Activated CD8-positive, alpha-beta memory T cell treated with anti-CD3 and anti-CD28 coated beads for 4 hours (primary cell): ENCODE results near the gene ADH4.
"Not testable (repeated sequence)": the region's sequence is repeated elsewhere in the genome, so short reads cannot be mapped to it uniquely, and the experiment has no call there.

Source experiments
- DNase-seq, 2 donors: peaks; one replicate each; pipeline ENCODE4 v3.0.0-alpha.2; 2020; ENCODE audit warnings: low read depth in 2 of 2

ADH4 gene

DNA sequence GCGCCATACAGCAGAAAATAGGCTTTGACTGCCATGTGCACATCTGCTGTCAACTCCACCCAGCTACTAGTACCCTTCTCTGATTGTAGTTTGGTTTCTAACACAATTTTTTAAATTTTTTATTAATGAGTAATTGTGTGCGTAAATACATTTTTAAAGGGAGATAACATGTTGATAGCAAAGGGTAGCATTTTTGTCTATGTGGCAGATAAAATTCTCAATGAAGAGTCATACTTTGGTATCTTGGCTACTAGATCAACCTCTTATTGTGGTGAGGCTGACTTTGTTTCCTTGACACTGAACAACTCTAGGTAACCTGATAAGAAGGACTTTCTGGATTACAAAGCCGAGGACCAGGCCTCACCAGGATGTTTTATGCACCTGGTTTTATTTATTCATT is 9.5 kb downstream of the ADH4 start:
- no peak for DNase-seq

DNA sequence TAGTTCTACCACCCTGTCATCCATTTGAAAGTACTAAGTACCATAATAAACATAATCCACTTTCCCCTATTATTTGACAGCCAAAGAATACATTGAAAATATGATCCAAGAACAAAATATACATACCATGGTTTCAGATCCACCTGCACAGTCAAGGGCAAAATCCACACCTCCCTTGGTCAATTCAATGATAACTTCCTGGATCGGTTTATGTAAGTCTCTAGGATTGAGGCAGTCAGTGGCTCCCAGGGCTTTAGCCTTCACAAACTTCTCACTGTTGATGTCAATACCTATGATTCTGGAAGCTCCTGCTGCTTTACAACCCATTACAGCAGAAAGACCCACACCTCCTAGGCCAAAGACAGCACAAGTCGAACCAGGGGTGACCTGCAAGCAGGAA is 12.7 kb downstream of the ADH4 start:
- no peak for DNase-seq

DNA sequence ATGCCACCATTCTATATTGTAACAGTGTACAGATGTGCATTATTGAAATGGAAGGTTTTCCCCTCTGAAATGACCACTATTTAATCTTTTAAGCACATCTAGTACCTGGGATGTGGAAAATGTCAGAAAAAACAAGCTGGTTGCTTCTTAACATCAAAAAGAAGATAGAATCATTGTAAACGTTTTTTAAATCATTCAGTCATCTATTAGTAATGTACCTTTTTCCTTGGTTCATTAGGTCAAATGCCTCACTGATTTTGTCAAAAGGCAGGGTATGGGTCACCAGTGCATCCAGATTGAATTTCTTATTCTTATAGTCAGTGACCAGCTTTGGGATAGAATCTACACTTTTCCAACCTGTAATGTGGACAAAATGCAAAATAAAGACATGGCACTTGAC is 17.7 kb downstream of the ADH4 start:
- DNase-seq = no peak

DNA sequence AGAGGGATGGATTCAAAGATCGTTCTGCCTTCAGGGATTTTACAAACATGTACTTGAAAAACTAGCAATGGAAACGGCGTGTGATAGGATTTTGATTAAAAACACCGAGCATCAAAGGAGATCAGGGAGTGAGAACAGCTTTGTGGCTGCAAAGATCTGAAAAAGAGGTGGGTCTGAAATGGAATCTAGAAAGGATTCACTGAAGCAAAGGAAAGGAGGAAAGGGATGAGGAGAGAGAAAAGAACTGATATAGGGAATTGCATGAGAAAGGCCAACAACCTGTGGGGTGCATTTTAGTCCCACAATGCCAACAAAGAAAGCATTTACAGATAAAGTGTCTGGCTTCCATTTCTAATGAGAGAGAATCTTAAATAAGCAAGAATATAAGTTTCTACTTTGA is 23.1 kb downstream of the ADH4 start:
- DNase-seq = no peak

DNA sequence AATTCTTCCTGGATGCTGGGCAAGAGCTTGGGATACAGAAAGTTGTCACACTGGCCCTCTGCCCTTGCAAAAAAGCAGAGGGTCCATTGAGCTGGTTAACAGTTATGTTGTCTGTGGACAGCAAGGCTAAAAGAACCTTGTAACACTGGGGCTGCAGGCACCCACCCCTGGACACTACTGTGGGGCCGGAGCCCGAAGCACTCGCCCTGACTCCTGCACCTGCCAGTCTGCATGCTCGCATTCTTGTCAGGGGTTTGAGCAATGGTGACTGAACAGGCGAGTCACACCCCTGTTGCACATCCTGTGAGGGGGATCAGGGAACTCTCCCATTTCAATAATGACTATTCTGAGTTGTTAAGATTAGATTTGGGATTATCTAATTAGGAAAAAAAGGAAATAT is 23.6 kb downstream of the ADH4 start:
- no peak for DNase-seq

DNA sequence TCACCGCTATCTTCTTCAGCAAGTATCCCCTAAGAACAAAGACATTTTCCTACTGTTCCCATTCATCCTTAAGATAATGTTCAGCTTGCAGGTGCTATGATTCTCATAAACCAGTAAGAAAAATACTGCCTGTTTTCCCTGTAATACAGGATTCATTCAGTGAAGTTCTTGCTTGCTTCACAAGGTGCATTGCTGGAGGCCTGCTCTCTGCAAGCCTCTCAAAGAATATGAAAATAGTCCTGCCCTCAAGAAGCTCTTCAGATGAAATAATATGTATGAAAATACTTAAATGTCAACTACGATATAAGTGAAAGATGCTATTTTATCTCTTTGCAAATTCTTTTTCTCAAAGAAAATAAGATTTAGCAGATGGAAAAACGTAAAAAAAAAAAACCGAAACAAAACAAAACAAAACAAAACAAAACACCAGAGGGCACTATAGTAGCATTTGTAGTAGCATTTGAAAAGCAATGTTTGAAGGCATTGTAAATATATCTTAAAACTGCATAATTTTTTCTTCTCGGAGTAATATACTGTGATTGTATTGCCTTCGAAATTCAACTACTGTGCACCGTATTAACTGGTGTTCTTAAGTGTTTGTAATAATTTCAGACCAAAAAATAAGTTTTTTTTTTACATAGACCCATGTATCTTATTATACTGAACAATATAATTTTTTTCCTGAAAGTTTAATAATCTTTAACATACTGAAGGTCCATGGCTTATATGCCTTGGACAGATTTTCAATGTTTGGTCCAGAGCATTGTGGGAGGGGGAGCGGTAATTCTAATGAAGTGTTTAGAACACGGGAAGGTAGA is 26.0 kb downstream of the ADH4 start:
- no peak for DNase-seq

DNA sequence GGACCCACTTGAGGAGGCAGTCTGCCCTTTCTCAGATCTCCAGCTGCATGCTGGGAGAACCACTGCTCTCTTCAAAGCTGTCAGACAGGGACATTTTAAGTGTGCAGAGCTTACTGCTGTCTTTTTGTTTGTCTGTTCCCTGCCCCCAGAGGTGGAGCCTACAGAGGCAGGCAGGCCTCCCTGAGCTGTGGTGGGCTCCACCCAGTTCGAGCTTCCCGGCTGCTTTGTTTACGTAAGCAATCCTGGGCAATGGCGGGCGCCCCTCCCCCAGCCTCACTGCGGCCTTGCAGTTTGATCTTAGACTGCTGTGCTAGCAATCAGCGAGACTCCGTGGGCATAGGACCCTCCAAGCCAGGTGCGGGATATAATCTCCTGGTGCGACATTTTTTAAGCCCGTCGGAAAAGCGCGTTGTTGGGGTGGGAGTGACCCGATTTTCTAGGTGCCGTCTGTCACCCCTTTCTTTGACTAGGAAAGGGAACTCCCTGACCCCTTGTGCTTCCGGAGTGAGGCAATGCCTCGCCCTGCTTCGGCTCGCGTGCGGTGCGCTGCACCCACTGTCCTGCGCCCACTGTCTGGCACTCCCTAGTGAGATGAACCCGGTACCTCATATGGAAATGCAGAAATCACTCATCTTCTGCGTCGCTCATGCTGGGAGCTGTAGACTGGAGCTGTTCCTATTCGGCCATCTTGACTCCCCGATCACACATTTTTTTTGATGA is 26.8 kb downstream of the ADH4 start:
- DNase-seq = not testable (repeated sequence)

DNA sequence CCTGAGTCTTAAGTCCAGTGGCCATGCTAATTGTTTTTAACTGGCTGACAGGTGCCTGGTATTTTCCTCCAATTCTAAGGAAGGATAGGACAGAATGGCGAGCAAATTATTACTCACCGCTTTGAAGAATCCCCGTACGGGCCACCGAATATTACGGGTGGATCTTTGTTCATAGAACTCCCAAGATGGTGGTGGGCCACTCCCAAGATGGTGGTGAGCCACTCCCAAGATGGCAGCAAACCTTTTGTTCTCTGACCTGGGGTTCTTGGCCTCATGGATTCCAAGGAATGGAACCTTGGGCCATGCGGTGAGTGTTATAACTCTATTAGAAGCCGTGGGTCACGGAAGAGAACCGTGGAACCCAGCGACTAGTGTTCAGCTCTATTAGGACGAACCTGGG is 34.8 kb downstream of the ADH4 start:
- DNase-seq = not testable (repeated sequence)

DNA sequence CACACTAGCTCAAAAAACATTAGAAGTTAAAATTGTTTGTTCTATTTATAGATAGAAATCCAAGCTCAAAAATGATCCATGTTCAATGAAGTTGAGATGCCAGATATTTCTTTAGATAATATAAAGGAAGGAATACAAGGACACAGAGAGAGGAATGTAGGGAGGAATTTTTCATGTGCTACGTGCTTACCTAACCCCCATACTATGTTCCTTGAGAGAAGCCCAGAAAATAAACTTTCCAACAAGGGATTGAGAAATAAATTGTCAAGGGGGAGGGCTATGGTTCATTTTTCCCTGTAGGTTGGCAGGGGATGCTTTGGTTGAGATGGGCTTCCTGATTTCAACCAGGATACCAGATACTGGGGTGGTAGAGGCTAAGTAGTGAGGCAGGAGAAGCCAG is 39.9 kb downstream of the ADH4 start:
- no peak for DNase-seq

DNA sequence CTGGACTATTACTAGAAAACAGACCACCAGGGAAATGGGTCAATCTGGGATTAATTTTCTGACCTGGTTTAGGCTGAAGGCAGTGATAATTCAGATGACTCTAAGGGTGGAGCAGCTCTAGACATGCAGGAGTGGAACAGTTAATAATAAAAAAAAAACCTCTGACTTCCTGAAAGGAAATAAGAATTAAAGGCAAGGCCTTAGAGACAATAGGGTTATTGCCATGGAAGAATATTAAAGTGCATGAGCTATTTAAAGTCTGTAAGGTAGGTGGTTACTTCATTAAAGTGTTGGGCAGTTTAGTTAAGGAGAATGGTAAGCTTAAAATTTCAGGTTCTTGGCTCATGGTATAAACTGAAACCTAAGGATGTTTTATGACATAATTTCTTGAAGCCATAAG is 40.9 kb downstream of the ADH4 start:
- no peak for DNase-seq

DNA sequence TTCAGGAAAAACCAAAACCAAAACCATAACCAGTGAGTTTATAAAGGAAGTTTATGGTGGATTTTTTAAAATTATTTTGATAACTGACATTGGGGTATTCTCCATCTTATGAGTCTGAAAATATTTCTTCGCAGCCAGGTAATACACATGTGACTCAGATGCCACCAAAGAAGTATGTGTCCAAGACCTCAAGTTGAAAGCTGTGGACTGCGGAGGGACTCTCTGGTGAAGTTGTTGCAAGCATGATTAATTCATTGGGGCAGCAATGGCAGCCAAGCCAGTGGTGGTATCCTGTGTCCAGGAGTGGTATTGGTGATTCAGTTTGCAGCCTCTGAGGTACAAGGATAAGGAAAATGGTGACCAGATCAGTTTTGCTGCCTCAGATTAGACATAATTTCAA is 41.5 kb downstream of the ADH4 start:
- no peak for DNase-seq

DNA sequence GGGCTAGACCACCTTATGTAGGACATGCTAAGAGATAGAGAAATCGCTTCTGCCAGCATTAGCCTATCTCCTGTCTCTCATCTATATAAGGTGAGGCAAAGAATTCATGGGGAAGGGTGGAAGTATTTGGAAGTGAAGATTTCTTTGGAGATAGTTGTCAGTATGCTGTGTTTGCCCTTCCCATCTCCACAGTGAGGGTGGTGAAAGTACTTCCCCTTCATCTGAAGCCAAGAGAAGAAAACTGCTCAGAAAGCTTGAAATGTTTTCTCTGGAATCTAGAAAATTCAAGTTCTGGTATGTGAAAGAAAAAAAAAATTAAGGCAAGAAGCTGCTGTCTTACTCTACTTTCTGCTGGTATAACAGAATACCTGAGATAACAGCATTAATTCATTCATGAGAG is 43.2 kb downstream of the ADH4 start:
- no peak for DNase-seq

DNA sequence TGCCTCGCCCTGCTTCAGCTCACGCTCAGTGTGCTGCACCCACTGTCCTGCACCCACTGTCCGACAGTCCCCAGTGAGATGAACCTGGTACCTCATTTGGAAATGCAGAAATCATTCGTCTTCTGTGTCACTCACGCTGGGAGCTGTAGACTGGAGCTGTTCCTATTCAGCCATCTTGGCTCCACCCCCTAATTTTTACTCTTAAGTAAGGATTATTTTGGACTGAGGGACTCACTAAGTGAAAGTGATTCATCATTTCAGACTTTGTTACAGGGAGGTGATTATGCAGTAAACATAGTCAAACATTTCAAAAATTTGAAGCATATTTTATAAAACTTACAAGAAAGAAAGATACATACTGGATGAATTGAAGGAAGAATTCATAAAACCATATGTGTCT is 44.3 kb downstream of the ADH4 start:
- DNase-seq = not testable (repeated sequence)

DNA sequence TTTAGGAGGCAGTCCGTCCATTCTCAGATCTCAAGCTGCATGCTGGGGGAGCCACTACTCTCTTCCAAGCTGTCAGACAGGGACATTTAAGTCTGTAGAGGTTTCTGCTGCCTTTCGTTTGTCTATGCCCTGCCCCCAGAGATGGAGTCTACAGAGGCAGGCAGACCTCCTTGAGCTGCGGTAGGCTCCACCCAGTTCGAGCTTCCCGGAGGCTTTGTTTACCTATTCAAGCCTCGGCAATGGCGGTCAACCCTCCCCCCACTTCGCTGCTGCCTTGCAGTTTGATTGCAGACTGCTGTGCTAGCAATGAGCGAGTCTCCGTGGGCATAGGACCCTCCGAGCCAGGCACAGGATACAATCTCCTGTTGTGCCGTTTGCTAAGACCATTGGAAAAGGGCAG is 44.8 kb downstream of the ADH4 start:
- DNase-seq = no peak

DNA sequence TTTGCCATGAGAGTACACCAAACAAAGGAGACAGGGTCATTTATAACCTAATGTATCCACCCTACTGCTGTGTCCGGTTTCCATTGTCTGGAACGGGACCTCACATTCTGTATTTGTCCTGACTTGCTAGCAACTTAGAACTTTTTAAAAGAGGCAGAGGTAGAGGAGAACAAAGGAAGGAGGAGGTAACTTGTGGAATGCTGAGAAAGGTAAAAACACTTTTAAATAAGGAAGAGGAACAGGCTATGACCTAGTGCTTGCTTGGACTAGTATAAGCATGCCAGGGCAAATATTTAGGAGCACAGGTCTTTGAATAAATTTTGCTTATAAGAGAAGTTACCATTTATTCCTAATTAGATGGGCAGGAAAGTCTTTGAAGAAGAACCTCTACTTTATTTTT is 52.3 kb downstream of the ADH4 start:
- DNase-seq = not testable (repeated sequence)

DNA sequence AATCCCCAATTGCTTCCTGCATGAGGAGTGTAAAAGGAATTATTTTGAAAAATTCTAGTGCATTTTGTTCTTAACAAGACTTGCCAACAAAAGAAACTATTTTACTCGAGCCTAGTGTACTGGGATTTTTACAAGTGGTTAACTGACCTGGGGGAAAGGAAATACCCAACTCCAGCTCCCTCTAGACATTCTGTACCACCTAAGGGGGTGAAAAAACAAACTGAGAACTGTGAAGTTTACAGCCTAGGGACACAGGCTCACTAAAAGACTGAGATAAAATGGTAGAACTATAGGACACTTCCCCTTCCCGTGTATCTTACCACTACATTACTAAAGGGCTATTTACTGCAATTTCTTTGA is 52.9 kb downstream of the ADH4 start:
- no peak for DNase-seq

DNA sequence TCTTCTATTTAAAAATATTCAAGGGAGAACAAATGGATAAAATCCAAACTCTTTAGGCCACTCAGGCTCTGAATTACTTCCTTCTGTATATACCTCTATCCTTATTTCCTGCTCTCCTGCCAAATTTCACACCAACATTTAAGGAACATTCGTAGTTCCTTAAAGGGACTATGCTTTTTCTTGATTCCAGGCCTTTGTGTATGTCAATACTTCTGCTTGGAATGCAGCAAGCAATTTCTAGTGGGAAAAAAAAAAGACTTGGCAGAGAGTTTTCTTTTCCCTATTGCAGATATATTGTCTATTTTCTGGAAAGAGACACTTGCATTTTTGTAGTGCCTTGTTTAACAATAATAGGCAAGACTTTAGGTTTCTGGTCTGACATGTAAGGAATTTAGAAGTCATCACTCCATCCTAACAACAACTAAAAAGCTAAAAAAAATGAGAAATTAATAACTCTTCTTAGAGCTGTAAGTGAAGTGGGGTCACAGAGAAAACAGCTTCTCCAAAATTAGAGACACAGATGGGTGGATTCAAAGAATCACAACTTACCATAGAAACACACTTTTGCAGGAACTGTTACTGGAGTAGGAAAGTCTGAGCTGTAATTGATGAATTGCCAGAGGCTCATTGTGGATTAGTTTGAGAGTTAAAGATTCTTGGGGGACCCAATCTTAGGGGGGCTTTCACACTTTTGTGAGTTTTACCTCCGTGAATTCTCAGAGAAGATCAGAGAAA is 53.4 kb downstream of the ADH4 start:
- no peak for DNase-seq

DNA sequence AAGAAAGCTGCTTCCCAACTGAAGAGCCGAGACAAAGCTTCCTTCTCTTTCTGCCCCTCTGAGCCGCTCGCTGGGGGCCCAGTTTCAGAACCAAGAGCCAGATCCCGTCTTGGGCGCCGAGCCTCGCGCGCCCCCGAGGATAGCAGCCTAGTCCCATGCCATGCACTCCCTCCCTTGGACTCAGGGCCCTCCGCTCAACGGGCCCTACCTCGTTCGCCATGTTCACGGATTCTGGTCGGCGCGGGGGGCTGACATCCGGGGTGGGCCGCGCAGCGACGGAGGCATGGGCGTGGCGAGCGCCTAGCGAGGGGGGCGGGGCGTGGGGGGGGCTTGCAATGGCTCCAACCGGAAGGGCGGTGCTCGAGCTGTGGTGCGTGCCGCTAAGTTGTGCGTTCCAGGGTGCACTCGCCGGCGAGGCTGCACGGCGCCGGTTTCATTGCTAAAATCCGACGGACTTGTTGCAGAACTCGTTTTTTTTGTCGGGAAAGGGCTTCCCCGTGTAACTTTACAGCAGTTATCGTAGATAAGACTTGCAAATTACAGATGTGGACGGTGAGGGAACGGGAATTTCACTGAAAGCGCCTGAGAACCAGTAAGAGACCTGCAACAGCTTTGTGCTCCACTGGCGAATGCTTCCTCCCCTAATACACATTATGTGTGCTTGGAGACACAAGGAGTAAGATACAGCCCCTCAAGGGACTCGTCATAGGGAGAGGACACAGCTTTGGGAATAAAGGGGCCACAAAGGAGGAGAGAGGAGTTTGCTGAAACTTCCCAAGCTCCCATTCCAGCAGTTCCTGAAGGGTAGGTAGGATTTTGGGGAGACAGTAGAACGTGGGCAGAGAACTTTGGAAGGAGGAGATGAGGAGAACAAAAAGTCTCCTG is 55.4 kb downstream of the ADH4 start, which contains the start of gene ADH5:
TSS of gene ADH5 (minus strand) at position 308 of the 885 bp plus-strand sequence. CDS start at position 220, 88 bp downstream.
- peak; percentile 80 for DNase-seq

DNA sequence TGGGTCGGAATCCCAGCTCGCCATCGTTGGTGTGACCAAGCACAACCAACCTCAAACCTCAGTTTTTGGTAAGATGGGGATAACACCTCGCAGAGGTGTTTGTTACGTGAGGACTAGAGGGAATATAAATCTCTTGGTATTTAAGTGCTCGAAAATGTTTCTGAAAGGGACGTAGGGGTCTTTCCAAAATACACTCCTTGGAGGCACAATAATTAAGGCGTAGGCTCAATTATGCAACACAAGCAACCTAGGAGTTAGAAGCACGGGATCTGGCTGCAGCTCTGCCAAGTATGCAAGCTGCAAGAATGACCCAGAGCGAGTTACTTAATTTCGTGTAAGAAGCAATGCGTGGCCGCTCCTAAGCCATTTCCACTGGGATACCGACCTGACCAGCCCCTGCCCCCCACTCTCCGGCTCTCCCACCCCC is 56.1 kb downstream of the ADH4 start:
- no peak for DNase-seq

DNA sequence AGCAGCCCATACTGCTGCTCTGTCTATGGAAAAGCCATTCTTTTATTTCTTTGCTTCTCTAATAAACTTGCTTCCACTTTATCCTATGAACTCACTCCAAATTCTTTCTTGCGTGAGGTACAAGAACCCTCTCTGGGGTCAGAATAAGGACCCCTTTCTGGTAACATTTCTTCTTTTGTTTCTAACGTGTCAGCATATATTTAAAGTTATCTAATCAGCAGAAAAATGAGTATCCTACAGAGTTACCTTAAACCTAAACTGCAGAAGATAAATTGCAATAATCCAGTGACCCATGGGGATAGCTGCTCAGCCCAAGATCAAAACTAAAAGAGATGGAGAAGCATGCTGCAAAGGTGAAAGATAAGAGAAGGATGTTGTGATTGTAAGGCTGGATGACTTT is 59.5 kb downstream of the ADH4 start:
- DNase-seq = no peak

DNA sequence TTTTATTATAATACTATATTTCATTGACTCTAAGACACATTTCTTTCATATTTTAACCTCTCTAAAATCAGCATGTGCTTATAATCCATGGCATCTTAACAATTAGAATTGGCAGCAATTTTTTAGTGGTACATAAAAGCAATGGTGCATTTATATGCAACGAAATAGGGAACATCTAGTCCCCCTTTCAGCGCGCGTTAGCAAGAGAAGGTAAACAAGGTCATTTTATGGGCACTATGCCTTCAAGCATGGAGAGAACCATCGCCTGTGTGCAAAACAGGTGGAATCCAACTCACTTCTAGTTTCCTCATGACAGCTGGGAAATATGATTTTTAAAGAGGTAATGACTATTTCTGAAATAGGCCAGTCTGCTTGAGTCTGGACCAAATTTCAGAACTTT is 61.9 kb downstream of the ADH4 start:
- no peak for DNase-seq

DNA sequence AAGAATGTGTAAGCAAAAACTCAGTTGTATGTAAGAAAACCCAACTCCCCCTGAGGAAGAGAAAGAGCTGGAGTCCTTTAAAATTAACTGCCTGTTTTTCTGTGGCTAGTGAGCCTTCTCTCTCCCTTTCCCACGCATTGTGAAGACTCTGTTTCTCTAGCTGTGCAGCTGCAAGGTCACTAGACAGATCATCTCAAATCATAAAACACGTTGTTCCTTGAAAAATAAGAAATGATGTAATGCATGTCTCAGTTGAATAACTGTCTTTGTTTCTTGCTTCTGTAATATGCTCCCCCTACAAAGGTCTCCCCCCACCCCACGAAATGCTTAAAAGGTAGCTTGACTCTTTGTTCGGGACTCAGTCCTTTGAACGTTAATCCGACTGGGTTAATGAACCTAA is 63.2 kb downstream of the ADH4 start:
- not testable (repeated sequence) for DNase-seq
